ENCODE measurements around the gene NRG2. TPM values are rescaled to one million over a fixed set of nuclear protein-coding genes. Genes with fewer than 3 reads are reported as not detected.

The NRG2 gene
- total RNA-seq, 1 donor from 2014 or later, result 14.5 TPM

DNA sequence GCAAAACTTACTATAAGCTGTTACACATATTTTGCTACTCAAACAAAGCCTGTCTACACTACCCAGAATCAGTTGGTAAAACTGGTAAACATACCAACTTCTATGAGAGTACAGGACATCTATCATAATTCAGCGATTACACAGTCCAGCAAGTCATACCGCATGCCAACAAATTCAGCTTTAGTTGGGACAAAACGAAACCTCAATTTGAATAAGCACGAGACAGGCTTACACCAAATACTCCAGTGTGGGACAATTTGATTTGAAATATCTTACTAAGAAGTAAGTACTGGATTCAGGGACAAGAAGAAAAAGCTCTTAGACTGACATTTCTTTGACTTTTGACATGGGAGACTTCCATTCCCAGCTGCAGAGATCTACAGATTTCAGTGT, 2.0 kb downstream of the NRG2 start:
- no peak for DNase-seq (ENCODE audit: low spot score)

- no peak for DNase-seq (ENCODE audit: low spot score)
Observed at GRCh38 chr5:140040358-140040757, 2.7 kb downstream of the NRG2 start.

GRCh38 chr5:140039561-140039960, 3.5 kb downstream of the NRG2 start:
- no peak for DNase-seq (ENCODE audit: low spot score)

GRCh38 chr5:140038373-140038957, 4.6 kb downstream of the NRG2 start:
- DNase-seq (ENCODE audit: low spot score), result no peak

DNA sequence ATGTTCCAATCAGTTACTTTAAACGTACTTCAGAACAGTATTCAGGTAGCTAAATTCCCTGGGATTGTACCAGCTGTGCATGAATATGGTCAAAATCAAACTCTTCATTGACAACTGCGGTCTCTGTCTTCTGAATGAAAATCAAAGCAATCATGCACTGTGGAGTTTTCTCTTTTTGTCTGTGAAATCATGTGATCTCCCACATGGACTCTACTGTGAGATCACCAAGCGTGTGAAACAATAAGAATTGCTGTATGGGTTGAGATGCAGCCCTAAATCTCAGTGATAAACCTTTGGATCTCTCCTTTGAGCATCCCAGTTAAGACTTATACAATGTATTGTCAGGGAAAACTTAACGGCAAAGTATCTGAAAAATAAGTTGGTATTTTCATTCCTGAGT, 6.1 kb downstream of the NRG2 start:
- DNase-seq (ENCODE audit: low spot score), result no peak

- DNase-seq (ENCODE audit: low spot score), result no peak
Observed at GRCh38 chr5:140035881-140036280, 7.2 kb downstream of the NRG2 start.

DNA sequence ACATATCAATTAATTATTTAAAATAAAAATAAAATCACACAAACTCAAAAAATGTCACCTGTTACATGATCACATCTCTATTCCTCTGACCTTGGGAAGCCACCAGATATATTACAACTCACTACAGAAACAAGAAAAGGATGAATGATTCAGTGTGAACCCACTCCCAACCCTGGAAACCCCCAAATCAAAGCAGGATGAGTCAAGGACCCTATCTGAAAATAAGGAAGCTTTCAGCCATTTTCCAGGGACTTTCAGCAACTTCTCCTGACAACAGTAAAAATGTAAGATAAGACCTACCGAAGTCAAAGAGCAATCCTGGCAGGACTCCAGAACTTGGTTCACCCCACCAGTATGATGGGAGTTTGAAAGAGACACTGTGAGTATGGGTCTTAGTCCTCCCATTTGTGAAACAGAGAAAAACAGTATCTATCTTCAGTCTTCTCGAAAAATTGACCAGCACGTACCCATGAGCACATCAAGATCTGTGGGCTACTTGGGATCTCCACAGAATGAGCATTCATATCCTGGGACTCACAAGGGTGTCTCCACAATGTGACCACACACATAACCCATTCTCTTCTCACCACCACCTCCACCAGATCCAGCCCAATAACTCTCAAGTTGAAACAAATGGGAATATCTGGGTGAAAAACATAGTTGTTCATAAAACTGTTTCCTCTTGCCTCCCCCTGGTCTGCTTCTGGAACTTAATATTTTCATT, 9.9 kb downstream of the NRG2 start:
- DNase-seq (ENCODE audit: low spot score), result no peak

- DNase-seq (ENCODE audit: low spot score), result no peak
Observed at GRCh38 chr5:140032296-140032695, 10.8 kb downstream of the NRG2 start.

GRCh38 chr5:140027807-140028206, 15.3 kb downstream of the NRG2 start:
- DNase-seq (ENCODE audit: low spot score), result no peak

DNA sequence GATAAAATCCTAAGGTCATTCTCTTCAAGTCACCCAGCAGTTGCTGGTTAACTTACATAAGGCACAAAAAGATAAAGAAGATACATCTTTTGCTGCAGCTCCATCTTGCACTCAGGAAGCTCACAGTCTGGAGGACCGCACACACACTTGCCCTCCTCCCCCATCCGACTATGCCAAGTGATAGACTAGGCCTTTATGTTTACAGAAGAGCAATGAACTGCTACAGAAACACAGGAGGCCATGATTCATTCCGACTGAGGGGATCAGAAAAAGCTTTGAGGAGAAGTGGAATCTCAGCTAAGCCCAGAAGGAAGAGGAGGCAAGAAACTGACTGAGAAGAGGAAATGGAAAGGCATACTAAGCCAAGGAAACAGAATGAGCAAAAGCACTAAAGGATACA, 17.4 kb downstream of the NRG2 start:
- no peak for DNase-seq (ENCODE audit: low spot score)

GRCh38 chr5:140024928-140025327, 18.2 kb downstream of the NRG2 start:
- DNase-seq (ENCODE audit: low spot score), result no peak

DNA sequence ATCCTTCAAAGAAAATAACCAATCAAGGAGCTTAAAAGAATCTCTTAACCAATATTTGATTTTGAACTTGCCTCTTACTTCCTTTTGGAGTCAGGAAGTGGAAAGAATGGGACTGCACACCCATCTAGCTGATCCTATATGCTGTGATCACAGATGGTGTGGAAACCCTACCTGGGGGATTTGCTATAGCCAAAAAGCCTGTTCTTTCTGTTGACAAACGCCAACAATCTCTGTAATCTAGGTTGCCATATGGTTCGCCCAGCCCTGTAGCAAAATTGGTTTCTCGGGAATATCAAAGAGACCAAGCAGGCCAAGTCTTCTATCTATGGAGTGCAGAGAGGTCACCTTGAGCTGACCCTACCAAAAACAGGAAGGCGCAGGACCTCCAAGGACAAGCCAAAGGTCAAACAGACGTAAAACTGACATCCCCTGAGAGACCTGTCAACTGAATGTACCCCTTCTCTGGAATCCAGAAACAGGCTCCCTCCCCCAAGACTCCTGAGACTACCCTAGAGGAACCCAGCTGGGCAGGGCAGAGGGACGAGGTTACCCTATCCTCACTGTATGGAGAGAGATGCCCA, 19.4 kb downstream of the NRG2 start:
- DNase-seq (ENCODE audit: low spot score), result no peak

DNA sequence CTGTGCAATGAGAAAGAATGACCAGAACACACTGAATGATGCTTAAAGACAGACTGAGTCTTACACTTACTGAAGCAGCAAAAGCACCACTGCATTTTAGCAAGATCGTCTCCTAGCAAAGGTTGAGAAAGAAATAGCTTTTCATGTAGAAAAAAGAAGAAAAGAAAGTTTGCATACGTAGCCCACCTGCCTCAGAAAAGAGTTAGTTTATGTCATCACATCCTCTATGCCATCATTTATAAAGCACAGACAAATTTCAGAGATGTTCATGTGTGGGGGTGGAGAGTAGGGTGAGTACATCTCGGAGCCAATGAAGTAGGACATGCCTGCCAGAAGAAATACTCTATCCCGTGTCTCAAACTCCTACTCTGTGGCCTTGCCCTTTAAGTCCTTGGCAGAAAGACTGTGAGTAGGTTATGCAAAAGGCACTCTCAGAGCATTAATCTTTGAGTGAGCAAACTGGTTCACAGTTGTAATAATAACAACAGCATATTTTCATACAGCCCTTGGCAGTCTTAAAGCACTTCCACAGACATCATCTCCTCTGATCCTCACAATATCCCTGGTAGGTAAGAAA, 22.4 kb downstream of the NRG2 start:
- no peak for DNase-seq (ENCODE audit: low spot score)

DNA sequence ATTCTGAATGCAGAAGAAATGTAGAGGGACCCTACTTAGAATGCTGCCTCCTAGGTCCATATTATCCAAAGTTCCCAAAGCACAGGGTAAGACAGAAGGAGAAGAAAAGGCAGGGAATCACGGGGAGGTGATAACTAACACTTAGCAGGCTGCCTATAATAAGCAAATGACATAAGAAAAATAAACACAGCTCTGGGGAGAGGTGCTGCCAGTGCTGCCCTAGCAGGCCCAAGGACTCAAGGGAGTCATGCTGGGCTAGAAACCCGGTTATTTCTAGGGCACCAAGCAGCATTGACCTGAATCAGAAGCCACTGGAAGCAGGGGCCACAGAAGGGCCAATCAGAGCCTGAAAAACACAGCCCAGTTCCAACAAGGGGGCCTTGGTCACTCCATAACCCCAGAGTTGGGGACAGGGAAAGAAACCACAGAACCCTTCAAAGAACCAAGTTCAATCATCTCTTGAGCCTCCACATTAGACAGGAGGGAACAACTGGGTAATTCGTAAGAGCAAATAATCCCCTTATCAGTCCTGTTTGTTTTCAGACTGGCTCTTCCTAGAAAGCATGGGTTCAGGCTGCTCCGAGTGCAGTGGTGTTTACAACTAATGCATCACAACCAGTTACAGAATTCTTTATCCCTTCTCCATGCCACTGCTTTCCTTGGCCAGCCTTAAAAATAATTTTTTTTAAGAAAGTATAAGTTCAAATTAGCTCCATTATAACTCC, 24.0 kb downstream of the NRG2 start:
- no peak for DNase-seq (ENCODE audit: low spot score)

DNA sequence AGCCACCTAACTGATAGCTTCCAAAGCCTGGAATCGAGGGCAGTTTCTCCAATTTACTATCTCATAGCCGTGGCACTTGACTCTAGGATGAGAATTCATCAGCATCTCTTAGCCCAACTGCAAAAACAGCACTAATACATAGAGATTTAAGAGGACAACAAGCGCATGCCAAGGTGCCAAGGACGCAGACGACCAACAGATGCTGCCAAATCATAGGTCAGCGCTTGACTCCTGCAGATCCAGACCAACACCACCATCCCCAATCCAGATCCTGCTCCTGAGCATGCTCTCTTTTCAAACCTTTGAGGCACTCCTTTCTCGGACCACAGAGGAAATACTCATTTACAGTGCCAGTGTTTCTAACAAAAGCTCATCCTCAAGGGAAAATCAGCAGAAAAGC, 24.6 kb downstream of the NRG2 start:
- no peak for DNase-seq (ENCODE audit: low spot score)

DNA sequence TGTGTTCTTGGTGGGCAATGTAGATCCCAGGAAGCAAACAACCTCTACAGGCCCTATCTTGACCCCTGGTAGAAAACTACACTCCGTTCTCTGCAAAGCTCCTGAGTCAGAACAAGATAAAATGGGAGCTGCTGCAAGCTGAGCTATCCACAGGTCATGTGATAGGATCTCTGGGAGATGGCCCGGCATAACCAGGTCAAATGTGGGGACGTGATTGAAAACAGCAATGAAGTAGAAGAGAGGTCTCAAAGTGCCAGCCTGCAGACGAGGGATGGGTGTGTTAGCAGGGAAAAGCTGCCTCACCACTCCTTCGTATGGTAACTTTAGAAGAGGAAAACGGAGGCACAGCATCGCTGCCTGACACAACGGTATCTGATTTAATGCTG, 25.0 kb downstream of the NRG2 start:
- DNase-seq (ENCODE audit: low spot score), result no peak

GRCh38 chr5:140017397-140018095, 25.6 kb downstream of the NRG2 start:
- DNase-seq (ENCODE audit: low spot score), result no peak

- DNase-seq (ENCODE audit: low spot score), result no peak
Observed at GRCh38 chr5:140015706-140016105, 27.4 kb downstream of the NRG2 start.

- no peak for DNase-seq (ENCODE audit: low spot score)
Observed at GRCh38 chr5:140014751-140015150, 28.3 kb downstream of the NRG2 start.

GRCh38 chr5:140013536-140013935, 29.6 kb downstream of the NRG2 start:
- DNase-seq (ENCODE audit: low spot score), result no peak

- no peak for DNase-seq (ENCODE audit: low spot score)
Observed at GRCh38 chr5:140012443-140012842, 30.7 kb downstream of the NRG2 start.

GRCh38 chr5:140011297-140011802, 31.7 kb downstream of the NRG2 start:
- no peak for DNase-seq (ENCODE audit: low spot score)

Data from mucosa of gallbladder (tissue), 1 donor.